Measurements from ENCODE around the gene RBM33. TPM values are rescaled to one million over a fixed set of nuclear protein-coding genes. Genes with fewer than 3 reads are reported as not detected.

The RBM33 gene
- total RNA-seq, 2 donors from 2014 or later: 86.8 to 87.1 TPM

GRCh38 chr7:155821851-155822250, 177.4 kb downstream of the RBM33 start:
- Histone ChIP-seq H3K36me3 (ENCODE audit: control insufficient read depth, insufficient read depth, low read length) (no peaks in the 10 kb centered on the region), H3K27ac (ENCODE audit: low read depth, low read length) (no peak overlapping the region), H3K9me3 (ENCODE audit: control insufficient read depth, low read length) (no peaks in the 10 kb centered on the region), H3K27me3 (ENCODE audit: control insufficient read depth, insufficient read depth, low read length, poor library complexity, severe bottlenecking) (no peaks in the 10 kb centered on the region), H3K4me3 (ENCODE audit: low read length) (no peak overlapping the region), H3K9ac (ENCODE audit: extremely low read depth, low read length, poor library complexity, severe bottlenecking) (no peak overlapping the region), H3K4me1 (ENCODE audit: control insufficient read depth, insufficient read depth, low read length) (no peaks in the 10 kb centered on the region)
- WGBS, 2 experiments (ENCODE audit: insufficient coverage in 1 of 2, insufficient read length in 1 of 2): 91 to 97% methylated on average over 9 to 11 of the region's 11 CpGs
- peaks cover 11% of the 10 kb centered on the region for H3K27me3 Mint-ChIP-seq (ENCODE audit: insufficient read depth)
- no peaks in the 10 kb centered on the region for H3K9me3 Mint-ChIP-seq
- H3K36me3 Mint-ChIP-seq (ENCODE audit: low read depth): no peaks in the 10 kb centered on the region
- no peak overlapping the region for H3K4me3 Mint-ChIP-seq
- no peak overlapping the region for H3K27ac Mint-ChIP-seq
- no peaks in the 10 kb centered on the region for H3K4me1 Mint-ChIP-seq
- TF ChIP-seq, protein P1, sequence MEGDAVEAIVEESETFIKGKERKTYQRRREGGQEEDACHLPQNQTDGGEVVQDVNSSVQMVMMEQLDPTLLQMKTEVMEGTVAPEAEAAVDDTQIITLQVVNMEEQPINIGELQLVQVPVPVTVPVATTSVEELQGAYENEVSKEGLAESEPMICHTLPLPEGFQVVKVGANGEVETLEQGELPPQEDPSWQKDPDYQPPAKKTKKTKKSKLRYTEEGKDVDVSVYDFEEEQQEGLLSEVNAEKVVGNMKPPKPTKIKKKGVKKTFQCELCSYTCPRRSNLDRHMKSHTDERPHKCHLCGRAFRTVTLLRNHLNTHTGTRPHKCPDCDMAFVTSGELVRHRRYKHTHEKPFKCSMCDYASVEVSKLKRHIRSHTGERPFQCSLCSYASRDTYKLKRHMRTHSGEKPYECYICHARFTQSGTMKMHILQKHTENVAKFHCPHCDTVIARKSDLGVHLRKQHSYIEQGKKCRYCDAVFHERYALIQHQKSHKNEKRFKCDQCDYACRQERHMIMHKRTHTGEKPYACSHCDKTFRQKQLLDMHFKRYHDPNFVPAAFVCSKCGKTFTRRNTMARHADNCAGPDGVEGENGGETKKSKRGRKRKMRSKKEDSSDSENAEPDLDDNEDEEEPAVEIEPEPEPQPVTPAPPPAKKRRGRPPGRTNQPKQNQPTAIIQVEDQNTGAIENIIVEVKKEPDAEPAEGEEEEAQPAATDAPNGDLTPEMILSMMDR (conservative IDR thresholded peaks at IDR 0.05): no peak
- no peak for DNase-seq

- no peaks in the 10 kb centered on the region for H3K4me1 Mint-ChIP-seq
- Histone ChIP-seq H3K4me1 (ENCODE audit: control insufficient read depth, insufficient read depth, low read length) (no peaks in the 10 kb centered on the region), H3K36me3 (ENCODE audit: control insufficient read depth, insufficient read depth, low read length) (no peaks in the 10 kb centered on the region), H3K27ac (ENCODE audit: low read depth, low read length) (no peak overlapping the region), H3K27me3 (ENCODE audit: control insufficient read depth, insufficient read depth, low read length, poor library complexity, severe bottlenecking) (no peaks in the 10 kb centered on the region), H3K9ac (ENCODE audit: extremely low read depth, low read length, poor library complexity, severe bottlenecking) (no peak overlapping the region), H3K9me3 (ENCODE audit: control insufficient read depth, low read length) (no peaks in the 10 kb centered on the region), H3K4me3 (ENCODE audit: low read length) (no peak overlapping the region)
- peaks cover 9% of the 10 kb centered on the region for H3K27me3 Mint-ChIP-seq (ENCODE audit: insufficient read depth)
- H3K36me3 Mint-ChIP-seq (ENCODE audit: low read depth): no peaks in the 10 kb centered on the region
- TF ChIP-seq, protein P1 (conservative IDR thresholded peaks at IDR 0.05): no peak
- no peak for DNase-seq
- no peaks in the 10 kb centered on the region for H3K9me3 Mint-ChIP-seq
- H3K27ac Mint-ChIP-seq: no peak overlapping the region
- 91 to 95% methylated on average over 8 to 17 of the region's 17 CpGs for WGBS, 2 experiments (ENCODE audit: insufficient coverage in 1 of 2, insufficient read length in 1 of 2)
- no peak overlapping the region for H3K4me3 Mint-ChIP-seq
These were observed 179.9 kb downstream of the RBM33 start for GRCh38 chr7:155824227-155824886.

DNA sequence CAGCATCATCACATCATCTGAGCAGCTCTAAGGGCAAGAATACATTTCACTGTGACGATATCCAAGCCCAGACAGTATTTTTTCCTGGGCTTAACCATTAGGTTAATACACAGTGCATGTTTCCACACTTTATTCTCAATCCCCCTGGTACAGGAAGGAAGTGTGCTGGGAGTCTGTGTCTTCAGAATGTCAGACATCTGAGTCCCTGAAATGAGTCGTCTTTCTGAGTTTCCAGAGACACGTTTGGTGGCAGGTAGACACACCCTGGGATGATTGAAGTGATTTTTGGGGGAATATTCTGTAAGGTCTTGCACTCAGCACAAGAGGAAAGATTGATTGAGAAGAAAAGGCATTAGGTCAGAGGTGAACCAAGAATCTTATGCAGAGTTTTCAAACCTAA, 180.9 kb downstream of the RBM33 start:
- H3K27ac ChIP-seq (ENCODE audit: low read depth, low read length): no peak overlapping the region
- H3K9me3 ChIP-seq (ENCODE audit: control insufficient read depth, low read length): no peaks in the 10 kb centered on the region
- DNase-seq: no peak
- H3K27me3 Mint-ChIP-seq (ENCODE audit: insufficient read depth): peaks cover 9% of the 10 kb centered on the region
- no peaks in the 10 kb centered on the region for H3K27me3 ChIP-seq (ENCODE audit: control insufficient read depth, insufficient read depth, low read length, poor library complexity, severe bottlenecking)
- 90% methylated on average over 3 of the region's 3 CpGs; no CpG with 5 or more reads in 1 of the 2 experiments for WGBS, 2 experiments (ENCODE audit: insufficient coverage in 1 of 2, insufficient read length in 1 of 2)
- TF ChIP-seq, protein P1 (conservative IDR thresholded peaks at IDR 0.05): no peak
- H3K4me3 Mint-ChIP-seq: no peak overlapping the region
- no peaks in the 10 kb centered on the region for H3K9me3 Mint-ChIP-seq
- H3K4me1 Mint-ChIP-seq: no peaks in the 10 kb centered on the region
- no peak overlapping the region for H3K9ac ChIP-seq (ENCODE audit: extremely low read depth, low read length, poor library complexity, severe bottlenecking)
- H3K4me3 ChIP-seq (ENCODE audit: low read length): no peak overlapping the region
- H3K27ac Mint-ChIP-seq: no peak overlapping the region
- no peaks in the 10 kb centered on the region for H3K36me3 Mint-ChIP-seq (ENCODE audit: low read depth)
- no peaks in the 10 kb centered on the region for H3K36me3 ChIP-seq (ENCODE audit: control insufficient read depth, insufficient read depth, low read length)
- H3K4me1 ChIP-seq (ENCODE audit: control insufficient read depth, insufficient read depth, low read length): no peaks in the 10 kb centered on the region
